ENCODE data around the gene MED16.
A peak's percentile ranks its signal among the peaks of the same experiment; 100 is the strongest.

Gene MED16

GRCh38 chr19:848386-848921 lies 44.5 kb downstream of the MED16 start:
- Histone ChIP-seq H4K91ac (ENCODE audit: low read depth, low read length) (no peak overlapping the region), H2AFZ (ENCODE audit: insufficient read depth, low read length, poor library complexity) (no peak overlapping the region), H2BK12ac (ENCODE audit: low read length) (no peak overlapping the region), H3K27ac (ENCODE audit: low read depth, low read length) (no peak overlapping the region), H3K36me3 (ENCODE audit: control insufficient read depth in 1 of 2, insufficient read depth in 2 of 2, low read length in 2 of 2) (no peaks in the 10 kb centered on the region), H4K8ac (ENCODE audit: low read depth, low read length) (no peak overlapping the region), H3K14ac (ENCODE audit: low read length) (no peak overlapping the region), H2AK5ac (ENCODE audit: low read length) (no peak overlapping the region), H2BK5ac (ENCODE audit: low read depth, low read length, poor library complexity) (no peak overlapping the region), H3K18ac (ENCODE audit: low read length) (no peak overlapping the region), H2BK120ac (ENCODE audit: insufficient read depth, low read length, poor library complexity) (no peak overlapping the region), H3K4me2 (ENCODE audit: low read length) (no peak overlapping the region), H3K4me3 (ENCODE audit: low read depth, low read length) (no peak overlapping the region), H3K4me1 (ENCODE audit: control insufficient read depth in 1 of 2, insufficient read depth in 2 of 2, low read length in 2 of 2) (peaks cover 4 to 5% of the 10 kb centered on the region in 2 experiments), H4K12ac (ENCODE audit: low read depth, low read length) (no peak overlapping the region), H3K79me2 (ENCODE audit: control insufficient read depth, insufficient read depth, low read length, poor library complexity) (no peaks in the 10 kb centered on the region), H3K9ac (ENCODE audit: low read length) (no peak overlapping the region), H3K23ac (ENCODE audit: low read length) (no peak overlapping the region), H3K79me1 (ENCODE audit: low read length) (no peaks in the 10 kb centered on the region), H3K4ac (ENCODE audit: low read depth, low read length) (no peak overlapping the region), H3K27me3 (ENCODE audit: insufficient read depth, low read length) (peaks cover 9% of the 10 kb centered on the region), H3K9me3 (ENCODE audit: insufficient read depth, low read depth, low read length) (peaks cover 2% of the 10 kb centered on the region)
- no CpG with 5 or more reads among the region's 12 CpGs for WGBS (ENCODE audit: extremely low coverage, insufficient coverage, insufficient read length)
- no peak for DNase-seq

GRCh38 chr19:845707-846521 lies 47.1 kb downstream of the MED16 start:
- no peak overlapping the region for H3K23ac ChIP-seq (ENCODE audit: low read length)
- H2AK5ac ChIP-seq (ENCODE audit: low read length), result no peak overlapping the region
- H4K8ac ChIP-seq (ENCODE audit: low read depth, low read length), result no peak overlapping the region
- H4K12ac ChIP-seq (ENCODE audit: low read depth, low read length), result no peak overlapping the region
- H3K4me2 ChIP-seq (ENCODE audit: low read length), result no peak overlapping the region
- no CpG with 5 or more reads among the region's 37 CpGs for WGBS (ENCODE audit: extremely low coverage, insufficient coverage, insufficient read length)
- H3K27ac ChIP-seq (ENCODE audit: low read depth, low read length), result no peak overlapping the region
- no peak overlapping the region for H2BK120ac ChIP-seq (ENCODE audit: insufficient read depth, low read length, poor library complexity)
- no peak overlapping the region for H2BK5ac ChIP-seq (ENCODE audit: low read depth, low read length, poor library complexity)
- H3K4me1 ChIP-seq (ENCODE audit: control insufficient read depth in 1 of 2, insufficient read depth in 2 of 2, low read length in 2 of 2), result peaks cover 4 to 7% of the 10 kb centered on the region in 2 experiments
- H3K27me3 ChIP-seq (ENCODE audit: insufficient read depth, low read length), result peaks cover 18% of the 10 kb centered on the region
- no peaks in the 10 kb centered on the region for H3K36me3 ChIP-seq (ENCODE audit: control insufficient read depth in 1 of 2, insufficient read depth in 2 of 2, low read length in 2 of 2)
- no peak for DNase-seq
- no peak overlapping the region for H3K14ac ChIP-seq (ENCODE audit: low read length)
- no peak overlapping the region for H2BK12ac ChIP-seq (ENCODE audit: low read length)
- no peak overlapping the region for H2AFZ ChIP-seq (ENCODE audit: insufficient read depth, low read length, poor library complexity)
- H3K4me3 ChIP-seq (ENCODE audit: low read depth, low read length), result peak overlapping the region; percentile 20
- no peak overlapping the region for H3K9ac ChIP-seq (ENCODE audit: low read length)
- H3K18ac ChIP-seq (ENCODE audit: low read length), result no peak overlapping the region
- H3K79me1 ChIP-seq (ENCODE audit: low read length), result no peaks in the 10 kb centered on the region
- no peaks in the 10 kb centered on the region for H3K79me2 ChIP-seq (ENCODE audit: control insufficient read depth, insufficient read depth, low read length, poor library complexity)
- no peak overlapping the region for H3K4ac ChIP-seq (ENCODE audit: low read depth, low read length)
- peaks cover 3% of the 10 kb centered on the region for H3K9me3 ChIP-seq (ENCODE audit: insufficient read depth, low read depth, low read length)
- H4K91ac ChIP-seq (ENCODE audit: low read depth, low read length), result no peak overlapping the region

- no peak overlapping the region for H2AFZ ChIP-seq (ENCODE audit: insufficient read depth, low read length, poor library complexity)
- no peaks in the 10 kb centered on the region for H3K79me2 ChIP-seq (ENCODE audit: control insufficient read depth, insufficient read depth, low read length, poor library complexity)
- no peak overlapping the region for H3K23ac ChIP-seq (ENCODE audit: low read length)
- no peak overlapping the region for H4K12ac ChIP-seq (ENCODE audit: low read depth, low read length)
- H4K91ac ChIP-seq (ENCODE audit: low read depth, low read length), result no peak overlapping the region
- H3K79me1 ChIP-seq (ENCODE audit: low read length), result no peaks in the 10 kb centered on the region
- no peaks in the 10 kb centered on the region for H3K36me3 ChIP-seq (ENCODE audit: control insufficient read depth in 1 of 2, insufficient read depth in 2 of 2, low read length in 2 of 2)
- H3K14ac ChIP-seq (ENCODE audit: low read length), result no peak overlapping the region
- H3K27me3 ChIP-seq (ENCODE audit: insufficient read depth, low read length), result peaks cover 18% of the 10 kb centered on the region
- WGBS (ENCODE audit: extremely low coverage, insufficient coverage, insufficient read length), result no CpG with 5 or more reads among the region's 11 CpGs
- H2BK5ac ChIP-seq (ENCODE audit: low read depth, low read length, poor library complexity), result no peak overlapping the region
- peaks cover 2 to 4% of the 10 kb centered on the region in 2 experiments for H3K4me1 ChIP-seq (ENCODE audit: control insufficient read depth in 1 of 2, insufficient read depth in 2 of 2, low read length in 2 of 2)
- no peak overlapping the region for H3K4ac ChIP-seq (ENCODE audit: low read depth, low read length)
- no peak overlapping the region for H2BK12ac ChIP-seq (ENCODE audit: low read length)
- H4K8ac ChIP-seq (ENCODE audit: low read depth, low read length), result no peak overlapping the region
- H2BK120ac ChIP-seq (ENCODE audit: insufficient read depth, low read length, poor library complexity), result no peak overlapping the region
- peaks cover 6% of the 10 kb centered on the region for H3K9me3 ChIP-seq (ENCODE audit: insufficient read depth, low read depth, low read length)
- no peak overlapping the region for H3K9ac ChIP-seq (ENCODE audit: low read length)
- H3K4me2 ChIP-seq (ENCODE audit: low read length), result no peak overlapping the region
- no peak overlapping the region for H2AK5ac ChIP-seq (ENCODE audit: low read length)
- H3K4me3 ChIP-seq (ENCODE audit: low read depth, low read length), result no peak overlapping the region
- H3K27ac ChIP-seq (ENCODE audit: low read depth, low read length), result no peak overlapping the region
- H3K18ac ChIP-seq (ENCODE audit: low read length), result no peak overlapping the region
- DNase-seq, result no peak
Measured at GRCh38 chr19:844546-844971, 48.4 kb downstream of the MED16 start.

GRCh38 chr19:843836-844545 lies 49.0 kb downstream of the MED16 start:
- no peak overlapping the region for H2BK5ac ChIP-seq (ENCODE audit: low read depth, low read length, poor library complexity)
- no peak overlapping the region for H3K14ac ChIP-seq (ENCODE audit: low read length)
- no peaks in the 10 kb centered on the region for H3K36me3 ChIP-seq (ENCODE audit: control insufficient read depth in 1 of 2, insufficient read depth in 2 of 2, low read length in 2 of 2)
- H3K4me3 ChIP-seq (ENCODE audit: low read depth, low read length), result no peak overlapping the region
- H3K27me3 ChIP-seq (ENCODE audit: insufficient read depth, low read length), result peaks cover 18% of the 10 kb centered on the region
- no peak overlapping the region for H3K23ac ChIP-seq (ENCODE audit: low read length)
- H3K4me2 ChIP-seq (ENCODE audit: low read length), result no peak overlapping the region
- no peaks in the 10 kb centered on the region for H3K79me1 ChIP-seq (ENCODE audit: low read length)
- no peak for DNase-seq
- H3K9me3 ChIP-seq (ENCODE audit: insufficient read depth, low read depth, low read length), result peaks cover 6% of the 10 kb centered on the region
- no peak overlapping the region for H2AK5ac ChIP-seq (ENCODE audit: low read length)
- H3K18ac ChIP-seq (ENCODE audit: low read length), result no peak overlapping the region
- no peak overlapping the region for H2AFZ ChIP-seq (ENCODE audit: insufficient read depth, low read length, poor library complexity)
- no peak overlapping the region for H3K27ac ChIP-seq (ENCODE audit: low read depth, low read length)
- H3K79me2 ChIP-seq (ENCODE audit: control insufficient read depth, insufficient read depth, low read length, poor library complexity), result no peaks in the 10 kb centered on the region
- no peak overlapping the region for H3K4ac ChIP-seq (ENCODE audit: low read depth, low read length)
- H3K9ac ChIP-seq (ENCODE audit: low read length), result no peak overlapping the region
- H4K12ac ChIP-seq (ENCODE audit: low read depth, low read length), result no peak overlapping the region
- no CpG with 5 or more reads among the region's 70 CpGs for WGBS (ENCODE audit: extremely low coverage, insufficient coverage, insufficient read length)
- no peak overlapping the region for H4K8ac ChIP-seq (ENCODE audit: low read depth, low read length)
- peaks cover 2 to 4% of the 10 kb centered on the region in 2 experiments for H3K4me1 ChIP-seq (ENCODE audit: control insufficient read depth in 1 of 2, insufficient read depth in 2 of 2, low read length in 2 of 2)
- H2BK120ac ChIP-seq (ENCODE audit: insufficient read depth, low read length, poor library complexity), result no peak overlapping the region
- H2BK12ac ChIP-seq (ENCODE audit: low read length), result no peak overlapping the region
- no peak overlapping the region for H4K91ac ChIP-seq (ENCODE audit: low read depth, low read length)
